ENCODE measurements around the gene KRTAP1-1.
"Not testable (repeated sequence)": the region's sequence is repeated elsewhere in the genome, so short reads cannot be mapped to it uniquely, and the experiment has no call there.

KRTAP1-1 gene

GRCh38 chr17:41060052-41060604, 18.9 kb upstream of the KRTAP1-1 start, which contains the start of gene KRTAP2-3:
Gene KRTAP2-3 (minus strand): TSS chr17:41060114. CDS start chr17:41060050, 64 bp downstream.
- Histone ChIP-seq H3K27ac (no peak within 1 kb of the TSS), H3K4me3 (no peak within 1 kb of the TSS)
- no peak for TF ChIP-seq CTCF (IDR thresholded peaks at IDR 0.05)
- DNase-seq (ENCODE audit: low spot score): no peak

- not testable (repeated sequence) for DNase-seq (ENCODE audit: low spot score); H3K27ac ChIP-seq; H3K4me3 ChIP-seq
Measured at GRCh38 chr17:41059276-41060051, 18.2 kb upstream of the KRTAP1-1 start.

DNA sequence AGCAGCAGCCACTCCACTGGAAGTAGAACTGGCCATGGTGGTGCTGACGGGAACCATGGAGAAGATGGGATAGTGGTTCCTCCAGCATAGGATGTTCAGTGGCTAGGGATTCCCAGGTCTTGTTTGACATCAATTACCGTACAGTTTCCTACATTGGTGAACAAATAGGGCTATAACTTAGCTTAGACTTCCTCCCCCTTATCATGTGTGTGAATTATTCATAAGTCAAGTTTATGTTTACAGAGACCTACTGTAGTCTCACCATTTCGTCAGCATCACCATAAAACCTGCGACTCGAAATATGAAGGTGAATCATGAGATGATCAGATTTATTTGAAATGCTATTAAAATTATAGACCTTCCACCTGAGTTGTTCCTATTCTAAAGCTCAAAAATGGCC, 17.5 kb upstream of the KRTAP1-1 start:
- Histone ChIP-seq H3K4me3 (no peak overlapping the region), H3K27ac (no peak overlapping the region)
- no peak for DNase-seq (ENCODE audit: low spot score)
- no peak for TF ChIP-seq CTCF (IDR thresholded peaks at IDR 0.05)

DNA sequence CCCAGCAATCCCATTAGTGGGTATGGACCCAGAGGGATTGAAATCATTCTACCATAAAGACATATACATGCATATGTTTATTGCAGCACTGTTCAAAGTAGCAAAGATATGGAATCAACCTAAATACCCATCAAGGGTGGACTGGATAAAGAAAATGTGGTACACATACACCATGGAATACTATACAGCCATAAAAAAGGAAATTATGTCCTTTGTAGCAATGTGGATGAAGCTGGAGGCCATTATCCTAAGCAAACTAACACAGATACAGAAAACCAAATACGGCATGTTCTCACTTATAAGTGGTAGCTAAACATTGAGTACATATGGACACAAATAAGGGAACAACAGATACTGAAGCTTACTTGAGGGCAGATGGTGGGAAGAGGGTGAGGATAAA, 16.3 kb upstream of the KRTAP1-1 start:
- H3K27ac ChIP-seq: no peak overlapping the region
- TF ChIP-seq CTCF (IDR thresholded peaks at IDR 0.05): no peak

DNA sequence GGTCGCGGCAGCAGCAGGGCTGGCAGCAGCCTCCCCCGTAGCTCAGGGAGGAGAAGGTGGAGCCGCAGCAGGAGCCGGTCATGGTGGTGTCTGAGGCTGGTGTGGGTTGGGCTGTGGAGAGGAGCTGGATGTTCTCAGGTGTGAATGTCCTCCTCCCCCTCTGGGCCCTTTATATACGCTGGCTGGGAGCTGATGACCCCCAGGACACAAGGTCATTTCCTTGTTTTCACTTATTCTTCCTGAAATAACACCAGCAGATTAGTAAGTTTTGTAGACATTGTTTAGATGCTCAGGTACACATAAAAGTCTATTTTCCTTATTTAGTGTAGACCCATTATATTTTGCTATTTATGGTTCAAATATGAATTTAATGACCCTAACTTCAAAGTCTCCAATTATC, 13.9 kb upstream of the KRTAP1-1 start, which contains the start of gene KRTAP2-2:
Gene KRTAP2-2 (minus strand): TSS at position 101 of the 400 bp plus-strand sequence. CDS start 19 bp downstream, at position 82.
- not testable (repeated sequence) for H3K27ac ChIP-seq; DNase-seq (ENCODE audit: low spot score)

More for the DNA sequence above, 16.3 kb upstream of the KRTAP1-1 start:
- no peak overlapping the region for H3K4me3 ChIP-seq
- DNase-seq (ENCODE audit: low spot score): no peak

DNA sequence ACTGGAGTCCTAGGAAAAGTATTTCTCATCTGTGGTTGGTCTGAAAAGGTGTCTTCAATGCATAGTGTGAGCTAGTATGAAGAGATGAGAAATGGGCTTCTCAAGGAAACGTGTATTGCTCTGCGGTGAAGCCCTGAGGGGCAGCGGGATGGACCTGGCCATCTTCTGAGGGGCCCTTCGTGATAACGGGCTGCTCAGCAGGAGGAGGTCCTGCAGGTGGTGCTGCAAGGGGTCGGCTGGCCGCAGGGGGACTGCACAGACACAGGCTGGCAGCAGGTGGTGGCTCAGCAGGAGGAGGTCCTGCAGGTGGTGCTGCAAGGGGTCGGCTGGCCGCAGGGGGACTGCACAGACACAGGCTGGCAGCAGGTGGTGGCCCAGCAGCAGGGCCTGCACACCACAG, 13.3 kb upstream of the KRTAP1-1 start:
- DNase-seq (ENCODE audit: low spot score); H3K27ac ChIP-seq; H3K4me3 ChIP-seq: not testable (repeated sequence)

More for the DNA sequence above, 13.9 kb upstream of the KRTAP1-1 start, which contains the start of gene KRTAP2-2:
- not testable (repeated sequence) for H3K4me3 ChIP-seq

GRCh38 chr17:41054025-41054424, 12.8 kb upstream of the KRTAP1-1 start:
- no peak for TF ChIP-seq CTCF (IDR thresholded peaks at IDR 0.05)
- H3K4me3 ChIP-seq: no peak overlapping the region
- DNase-seq (ENCODE audit: low spot score): no peak
- H3K27ac ChIP-seq: no peak overlapping the region

GRCh38 chr17:41052566-41052965, 11.3 kb upstream of the KRTAP1-1 start:
- DNase-seq (ENCODE audit: low spot score): no peak
- no peak for TF ChIP-seq CTCF (IDR thresholded peaks at IDR 0.05)
- Histone ChIP-seq H3K27ac (no peak overlapping the region), H3K4me3 (no peak overlapping the region)
